Thoracic aorta (tissue), 2 donors: ENCODE measurements around the gene TOX2. TPM values are rescaled to one million over a fixed set of nuclear protein-coding genes. Genes with fewer than 3 reads are reported as not detected.

Source experiments
- ATAC-seq: fragments of 150-250 bp; one replicate; pipeline ENCODE4 v1.8.0; 2017; ENCODE audit warnings: low read depth; ENCODE audit not compliant: insufficient number of reproducible peaks, low FRiP score
- DNase-seq: peaks from one replicate; pipeline ENCODE4 v3.0.0-alpha.2; 2020; ENCODE audit warnings: low spot score
- H3K27ac ChIP-seq, 2 donors: fragments of 200-600 bp; sonication (generic); 1 replicate in 1 of 2; 2 replicates in 1 of 2; pipeline ENCODE4 v1.5.1; 2016; ENCODE audit warnings: mild to moderate bottlenecking in 2 of 2, moderate library complexity in 2 of 2
- H3K27me3 ChIP-seq: fragments of 200-600 bp; sonication (generic); replicated peaks from 2 replicates; pipeline ENCODE4 v1.6.0; 2016; ENCODE audit warnings: mild to moderate bottlenecking; ENCODE audit not compliant: insufficient read depth
- H3K36me3 ChIP-seq: fragments of 200-600 bp; sonication (generic); one replicate; pipeline ENCODE4 v1.5.1; 2016
- H3K4me1 ChIP-seq, 2 donors: fragments of 200-600 bp; sonication (generic); 1 replicate in 1 of 2; 2 replicates in 1 of 2; pipeline versions ENCODE4 v1.5.1 to v1.6.0; 2016; ENCODE audit warnings: low read depth in 2 of 2, mild to moderate bottlenecking in 1 of 2; ENCODE audit not compliant: control insufficient read depth in 1 of 2
- H3K4me3 ChIP-seq: fragments of 200-600 bp; sonication (generic); 2 replicates; pipeline ENCODE4 v1.5.1; 2016; ENCODE audit warnings: mild to moderate bottlenecking
- H3K9me3 ChIP-seq: fragments of 200-600 bp; sonication (generic); 2 replicates; pipeline ENCODE4 v1.5.1; 2016
- CTCF ChIP-seq: fragments of 200-600 bp; sonication (generic); IDR thresholded peaks from one replicate; pipeline ENCODE4 v1.5.1; 2019; ENCODE audit warnings: antibody characterized with exemption
- total RNA-seq, 2 donors: library from RNA; depleted of rRNA; stranded (reverse); fragments of >200 nt; gene quantifications; one replicate each; pipeline versions ENCODE4 v1.1.0 to v1.2.3, GENCODE V29; 2016

TOX2 gene
- total RNA-seq, 2 donors from 2014 or later, result 4.2 to 14.6 TPM

- Histone ChIP-seq H3K36me3 (no peaks in the 10 kb centered on the region), H3K4me1 (peaks cover 0 to 16% of the 10 kb centered on the region in 2 donors), H3K4me3 (no peak overlapping the region), H3K27me3 (no peaks in the 10 kb centered on the region), H3K9me3 (no peaks in the 10 kb centered on the region), H3K27ac (no peak overlapping the region)
- no peak for TF ChIP-seq CTCF
- DNase-seq (no peak), ATAC-seq (no peak)
These were observed 70.5 kb downstream of the TOX2 start for GRCh38 chr20:43985121-43985520.

- Histone ChIP-seq H3K9me3 (no peaks in the 10 kb centered on the region), H3K36me3 (no peaks in the 10 kb centered on the region), H3K4me1 (peaks cover 0 to 16% of the 10 kb centered on the region in 2 donors), H3K27me3 (no peaks in the 10 kb centered on the region), H3K4me3 (no peak overlapping the region), H3K27ac (no peak overlapping the region)
- no peak for TF ChIP-seq CTCF
- DNase-seq (no peak), ATAC-seq (no peak)
These were observed 71.1 kb downstream of the TOX2 start for GRCh38 chr20:43985608-43986316.

GRCh38 chr20:43987018-43987417, 72.4 kb downstream of the TOX2 start:
- H3K4me3 ChIP-seq, result no peak overlapping the region
- DNase-seq, result no peak
- ATAC-seq, result no peak
- H3K27me3 ChIP-seq, result no peaks in the 10 kb centered on the region
- no peak overlapping the region for H3K27ac ChIP-seq
- peaks cover 0 to 16% of the 10 kb centered on the region in 2 donors for H3K4me1 ChIP-seq
- no peaks in the 10 kb centered on the region for H3K36me3 ChIP-seq
- no peaks in the 10 kb centered on the region for H3K9me3 ChIP-seq
- no peak for TF ChIP-seq CTCF

- Histone ChIP-seq H3K27ac (no peak overlapping the region), H3K4me3 (no peak overlapping the region), H3K36me3 (no peaks in the 10 kb centered on the region), H3K9me3 (no peaks in the 10 kb centered on the region), H3K27me3 (no peaks in the 10 kb centered on the region), H3K4me1 (peaks cover 0 to 16% of the 10 kb centered on the region in 2 donors)
- no peak for ATAC-seq
- TF ChIP-seq CTCF, result no peak
- no peak for DNase-seq
These were observed 72.9 kb downstream of the TOX2 start for GRCh38 chr20:43987531-43987930.

- Histone ChIP-seq H3K36me3 (no peaks in the 10 kb centered on the region), H3K27me3 (no peaks in the 10 kb centered on the region), H3K27ac (no peak overlapping the region), H3K9me3 (no peaks in the 10 kb centered on the region), H3K4me1 (peaks cover 0 to 12% of the 10 kb centered on the region in 2 donors), H3K4me3 (no peak overlapping the region)
- no peak for TF ChIP-seq CTCF
- DNase-seq, result no peak
- no peak for ATAC-seq
These were observed 73.8 kb downstream of the TOX2 start for GRCh38 chr20:43988451-43988850.
